Endothelial cell of umbilical vein (primary cell): ENCODE results near the gene FAM98B. TPM values are rescaled to one million over a fixed set of nuclear protein-coding genes. Genes with fewer than 3 reads are reported as not detected.

ENCODE experiments used
- BruUV-seq: library from RNA; stranded (reverse); fragments of 400-500 nt; replicated peaks from 2 replicates; lab custom pipeline; 2021; lab: Mats Ljungman, UMichigan
- CTCF ChIA-PET: fragments of 300-600, 350-600 bp; sonication (Branson Sonifier 250); formaldehyde crosslinking; loops from one replicate; lab custom pipeline; 2021; ENCODE audit warnings: antibody characterized with exemption, inconsistent platforms; lab: Charles Lee
- POLR2A ChIA-PET: fragments of 300-600, 350-600 bp; sonication (Branson Sonifier 250); formaldehyde crosslinking; loops from one replicate; lab custom pipeline; 2021; ENCODE audit warnings: antibody characterized with exemption, inconsistent platforms; lab: Charles Lee
- DNase-seq: peaks from one replicate; pipeline ENCODE4 v3.0.0-alpha.2; 2011; ENCODE audit warnings: low read depth, low spot score
- FAIRE-seq: peaks from 2 replicates; lab custom pipeline; 2011; peaks lifted over from hg19 to GRCh38; lab: Jason Lieb, UNC
- H2AFZ ChIP-seq: 2 replicates; pipeline ENCODE4 v1.6.0; 2012; ENCODE audit warnings: low read depth, low read length, control low read depth, inconsistent platforms
- H3K27ac ChIP-seq: 2 replicates; pipeline ENCODE4 v1.5.1; 2011; ENCODE audit warnings: low read depth, mild to moderate bottlenecking, control low read depth, low read length, moderate library complexity; ENCODE audit not compliant: insufficient read depth
- H3K27me3 ChIP-seq, 2 experiments: 2 replicates each; pipeline versions ENCODE4 v1.6.0 to v1.6.1; 2011; ENCODE audit warnings: low read length in 2 of 2, mixed read lengths in 1 of 2; ENCODE audit not compliant: control insufficient read depth in 2 of 2, insufficient read depth in 2 of 2
- H3K36me3 ChIP-seq, 2 experiments: 2 replicates in 1 of 2; 3 replicates in 1 of 2; pipeline ENCODE4 v1.5.1; 2011; ENCODE audit warnings: low read length in 2 of 2, mild to moderate bottlenecking in 1 of 2, moderate library complexity in 1 of 2; ENCODE audit not compliant: control insufficient read depth in 2 of 2, insufficient read depth in 2 of 2; ENCODE audit errors: extremely low read depth in 1 of 2
- H3K4me1 ChIP-seq: 3 replicates; pipeline ENCODE4 v1.5.1; 2011; ENCODE audit warnings: mild to moderate bottlenecking, low read length; ENCODE audit not compliant: control insufficient read depth, insufficient read depth; ENCODE audit errors: extremely low read depth
- H3K4me2 ChIP-seq: 2 replicates; pipeline ENCODE4 v1.6.1; 2011; ENCODE audit warnings: low read length, control low read depth, mixed read lengths; ENCODE audit not compliant: insufficient read depth
- H3K4me3 ChIP-seq, 3 experiments: fragments of 200-600 bp in 1 of 3; sonication (generic), shearing (Covaris generic) in 1 of 3; replicated peaks in 1 of 3; 2 replicates each; pipeline ENCODE4 v1.5.1; 2011 to 2016; ENCODE audit warnings: control low read depth in 3 of 3, low read length in 3 of 3, mild to moderate bottlenecking in 2 of 3, inconsistent platforms in 1 of 3, low read depth in 1 of 3, moderate library complexity in 1 of 3; ENCODE audit not compliant: insufficient read depth in 1 of 3
- H3K79me2 ChIP-seq: 2 replicates; pipeline ENCODE4 v1.6.0; 2012; ENCODE audit warnings: low read length, inconsistent platforms; ENCODE audit not compliant: control insufficient read depth, insufficient read depth
- H3K9ac ChIP-seq: replicated peaks from 2 replicates; pipeline ENCODE3; 2011; ENCODE audit warnings: low read length, control low read depth; ENCODE audit not compliant: insufficient read depth; ENCODE audit errors: extremely low read depth
- H3K9me1 ChIP-seq: replicated peaks from 3 replicates; pipeline ENCODE4 v1.6.0; 2011; ENCODE audit warnings: mild to moderate bottlenecking, low read length; ENCODE audit not compliant: control insufficient read depth, insufficient read depth; ENCODE audit errors: extremely low read depth
- H3K9me3 ChIP-seq: replicated peaks from 2 replicates; pipeline ENCODE4 v1.5.1; 2012; ENCODE audit warnings: low read length, inconsistent platforms; ENCODE audit not compliant: control insufficient read depth, insufficient read depth
- H4K20me1 ChIP-seq: replicated peaks from 2 replicates; pipeline ENCODE3; 2011; ENCODE audit warnings: mild to moderate bottlenecking, low read length; ENCODE audit not compliant: control insufficient read depth, insufficient read depth; ENCODE audit errors: extremely low read depth
- EZH2 ChIP-seq: IDR thresholded peaks from 2 replicates; pipeline ENCODE4 v1.6.1; 2012; ENCODE audit warnings: borderline replicate concordance, low read depth, mild to moderate bottlenecking, moderate library complexity, low read length, inconsistent platforms; ENCODE audit not compliant: severe bottlenecking
- GATA2 ChIP-seq: IDR thresholded peaks from 2 replicates; pipeline ENCODE4 v1.7.0; 2011; ENCODE audit warnings: low read depth, mild to moderate bottlenecking, moderate library complexity, mixed read lengths, low read length; ENCODE audit not compliant: insufficient read length, insufficient read depth
- MYC ChIP-seq: IDR thresholded peaks from one replicate; pipeline ENCODE4 v1.6.1; 2011; ENCODE audit warnings: mild to moderate bottlenecking, low read depth, low read length
- POLR2A ChIP-seq: IDR thresholded peaks from 2 replicates; pipeline ENCODE4 v1.6.1; 2012; ENCODE audit warnings: low read depth, mild to moderate bottlenecking, control low read depth, low read length
- POLR2AphosphoS5 ChIP-seq: IDR thresholded peaks from 2 replicates; pipeline ENCODE4 v1.6.1; 2012; ENCODE audit warnings: low read depth, mild to moderate bottlenecking, control low read depth, low read length, moderate library complexity; ENCODE audit not compliant: insufficient read depth
- dilution Hi-C: fragments of 300-500 bp; cut with MboI; formaldehyde crosslinking; loops from one replicate; pipeline ENCODE4 v1.15.0; 2019; ENCODE audit warnings: low sequenced_read_pairs; ENCODE audit not compliant: extremely low pct_ligation_motif_present
- intact Hi-C: fragments of 100-400 bp; cut with micrococcal nuclease; formaldehyde crosslinking; loops from one replicate; pipeline ENCODE4 v1.10.0; 2022
- polyA plus RNA-seq, 4 experiments: library from polyadenylated mRNA; depleted of rRNA in 3 of 4; stranded (reverse) in 3 of 4; unstranded in 1 of 4; fragments of >200 nt; gene quantifications; 2 replicates each; pipeline versions ENCODE4 v1.2.1 to v1.2.3, GENCODE V29; 2011 to 2012; ENCODE audit warnings: missing spikeins in 1 of 4
- total RNA-seq: library from RNA; stranded (reverse); gene quantifications from 2 replicates; pipeline ENCODE4 v1.2.3, GENCODE V29; 2021
- TF ChIP-seq, protein P1 (sequence below): IDR thresholded peaks from 2 replicates; pipeline ENCODE4 v1.6.1; 2011; ENCODE audit not compliant: insufficient read depth, insufficient read length
- TF ChIP-seq, protein P2 (sequence below), 2 donors: IDR thresholded peaks; 1 replicate in 1 of 2; 2 replicates in 1 of 2; pipeline ENCODE4 v1.5.1; 2011; ENCODE audit warnings: low read length in 2 of 2, mild to moderate bottlenecking in 2 of 2, moderate library complexity in 2 of 2, control low read depth in 1 of 2, inconsistent platforms in 1 of 2, low read depth in 1 of 2; ENCODE audit not compliant: insufficient read depth in 1 of 2; ENCODE audit errors: extremely low read depth in 1 of 2

The FAM98B gene
- total and polyA plus RNA-seq, 2 donors (not counting 3 experiments of a cell fraction or from before 2014, with no cell fraction given) = 4.2 to 22.3 TPM

DNA sequence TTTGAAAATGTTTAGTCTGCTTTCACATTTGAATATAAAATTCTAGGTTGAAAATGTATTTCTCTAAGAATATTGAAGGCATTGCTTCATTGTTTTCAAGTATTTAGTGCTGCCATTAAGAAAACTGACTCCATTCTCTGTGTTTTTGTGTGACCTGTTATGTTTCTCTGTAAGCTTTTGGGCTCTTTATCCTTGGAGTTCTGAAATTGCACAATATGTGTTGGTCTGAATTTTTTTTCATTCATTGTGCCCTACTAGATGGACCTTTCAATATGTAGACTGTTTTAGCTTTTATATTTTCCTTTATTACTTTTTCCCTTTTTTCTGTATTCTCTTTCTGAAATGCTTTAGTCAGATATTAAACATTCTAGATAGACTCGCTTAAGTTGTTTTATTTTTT lies 22.2 kb downstream of the FAM98B start:
- no TSS peak for BruUV-seq
- dilution Hi-C loops (no loop called here), intact Hi-C loops (no loop called here)
- ChIA-PET POLR2A (no interaction called here), CTCF (interaction anchor here (0.7 to 4.2 kb wide), 4 partner anchors 36 to 216 kb away, joined by 3 to 17 read pairs (median 14); partner anchors contain the start of gene RASGRP1)
- FAIRE-seq (no peak), DNase-seq (no peak)
- peaks cover 19% of the 10 kb centered on the region for H3K4me1 ChIP-seq
- no peak overlapping the region for H3K27ac ChIP-seq
- peaks cover 5% of the 10 kb centered on the region for H3K79me2 ChIP-seq
- no peak overlapping the region for H3K4me2 ChIP-seq
- H3K9me3 ChIP-seq = no peaks in the 10 kb centered on the region
- H3K4me3 ChIP-seq = no peak overlapping the region
- no peak overlapping the region for H3K9ac ChIP-seq
- H3K27me3 ChIP-seq = no peaks in the 10 kb centered on the region
- no peaks in the 10 kb centered on the region for H4K20me1 ChIP-seq
- TF ChIP-seq POLR2A = no peak
- TF ChIP-seq, protein P1, sequence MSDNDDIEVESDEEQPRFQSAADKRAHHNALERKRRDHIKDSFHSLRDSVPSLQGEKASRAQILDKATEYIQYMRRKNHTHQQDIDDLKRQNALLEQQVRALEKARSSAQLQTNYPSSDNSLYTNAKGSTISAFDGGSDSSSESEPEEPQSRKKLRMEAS = no peak
- no peak for TF ChIP-seq MYC
- no peak for TF ChIP-seq POLR2AphosphoS5
- no peak for TF ChIP-seq GATA2
- no peak for TF ChIP-seq EZH2
- TF ChIP-seq, protein P2, sequence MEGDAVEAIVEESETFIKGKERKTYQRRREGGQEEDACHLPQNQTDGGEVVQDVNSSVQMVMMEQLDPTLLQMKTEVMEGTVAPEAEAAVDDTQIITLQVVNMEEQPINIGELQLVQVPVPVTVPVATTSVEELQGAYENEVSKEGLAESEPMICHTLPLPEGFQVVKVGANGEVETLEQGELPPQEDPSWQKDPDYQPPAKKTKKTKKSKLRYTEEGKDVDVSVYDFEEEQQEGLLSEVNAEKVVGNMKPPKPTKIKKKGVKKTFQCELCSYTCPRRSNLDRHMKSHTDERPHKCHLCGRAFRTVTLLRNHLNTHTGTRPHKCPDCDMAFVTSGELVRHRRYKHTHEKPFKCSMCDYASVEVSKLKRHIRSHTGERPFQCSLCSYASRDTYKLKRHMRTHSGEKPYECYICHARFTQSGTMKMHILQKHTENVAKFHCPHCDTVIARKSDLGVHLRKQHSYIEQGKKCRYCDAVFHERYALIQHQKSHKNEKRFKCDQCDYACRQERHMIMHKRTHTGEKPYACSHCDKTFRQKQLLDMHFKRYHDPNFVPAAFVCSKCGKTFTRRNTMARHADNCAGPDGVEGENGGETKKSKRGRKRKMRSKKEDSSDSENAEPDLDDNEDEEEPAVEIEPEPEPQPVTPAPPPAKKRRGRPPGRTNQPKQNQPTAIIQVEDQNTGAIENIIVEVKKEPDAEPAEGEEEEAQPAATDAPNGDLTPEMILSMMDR (IDR thresholded peaks at IDR 0.05; ENCODE audit: extremely low read depth in 1 of 2, insufficient read depth in 1 of 2, low read depth in 1 of 2, low read length in 2 of 2) = no peak
- no peaks in the 10 kb centered on the region for H3K9me1 ChIP-seq
- H3K36me3 ChIP-seq = peaks cover 2 to 13% of the 10 kb centered on the region in 2 experiments
- H2AFZ ChIP-seq = no peak overlapping the region
